GM12878 (cell line): Measurements from ENCODE around the gene PDLIM3. TPM values are rescaled to one million over a fixed set of nuclear protein-coding genes. Genes with fewer than 3 reads are reported as not detected.

Experiments used
- ATAC-seq: fragments of 200-7000 bp; cut with Tn5 transposase; 3 replicates; pipeline ENCODE4 v1.9.1; 2020; ENCODE audit warnings: mild to moderate bottlenecking, moderate library complexity
- BruUV-seq: library from RNA; stranded (reverse); fragments of 400-500 nt; replicated peaks from 2 replicates; lab custom pipeline; 2021; lab: Mats Ljungman, UMichigan
- CTCF ChIA-PET: fragments of 300-600 bp; sonication (Branson Sonifier 250); formaldehyde crosslinking; extraction: SDS; loops from one replicate; lab custom pipeline; 2021; ENCODE audit warnings: inconsistent platforms; lab: Yijun Ruan, JAX
- POLR2A ChIA-PET: fragments of 350-600 bp; formaldehyde crosslinking; extraction: SDS; loops from one replicate; lab custom pipeline; 2021; ENCODE audit warnings: inconsistent platforms; lab: Charles Lee
- RAD21 ChIA-PET: fragments of 300-600 bp; sonication (Branson Sonifier 250); formaldehyde crosslinking; loops from one replicate; lab custom pipeline; 2023; ENCODE audit warnings: antibody characterized with exemption; ENCODE audit not compliant: unreplicated experiment; lab: Charles Lee
- SMC1A ChIA-PET: fragments of 300-600 bp; sonication (Branson Sonifier 250); formaldehyde crosslinking; loops from one replicate; lab custom pipeline; 2023; ENCODE audit not compliant: unreplicated experiment, uncharacterized antibody; lab: Charles Lee
- DNase-seq: peaks from one replicate; pipeline ENCODE4 v3.0.0-alpha.2; 2011; ENCODE audit warnings: low read depth, low spot score
- FAIRE-seq: peaks from 3 replicates; lab custom pipeline; 2011; peaks lifted over from hg19 to GRCh38; lab: Jason Lieb, UNC
- H2AFZ ChIP-seq: 2 replicates; pipeline ENCODE4 v1.6.0; 2011; ENCODE audit warnings: low read depth, low read length, control low read depth; ENCODE audit not compliant: control insufficient read depth
- H3K27ac ChIP-seq: 2 replicates; pipeline ENCODE4 v1.5.1; 2011; ENCODE audit warnings: control low read depth; ENCODE audit not compliant: control insufficient read depth, insufficient read depth
- H3K27me3 ChIP-seq, 2 experiments: replicated peaks in 1 of 2; 2 replicates each; pipeline versions ENCODE4 v1.6.0 to v1.6.1; 2011; ENCODE audit warnings: low read length in 1 of 2; ENCODE audit not compliant: control insufficient read depth in 2 of 2, insufficient read depth in 2 of 2
- H3K36me3 ChIP-seq, 2 experiments: 2 replicates each; pipeline ENCODE4 v1.5.1; 2011; ENCODE audit warnings: low read length in 1 of 2; ENCODE audit not compliant: control insufficient read depth in 2 of 2, insufficient read depth in 2 of 2
- H3K4me1 ChIP-seq: 2 replicates; pipeline ENCODE4 v1.6.1; 2011; ENCODE audit warnings: mild to moderate bottlenecking, low read length, moderate library complexity, mixed read lengths; ENCODE audit not compliant: control insufficient read depth, insufficient read depth
- H3K4me2 ChIP-seq: 2 replicates; pipeline ENCODE4 v1.6.0; 2011; ENCODE audit warnings: control low read depth; ENCODE audit not compliant: control insufficient read depth, insufficient read depth
- H3K4me3 ChIP-seq: fragments of 200-600 bp; sonication (generic); 2 replicates; pipeline ENCODE4 v1.5.1; 2016
- H3K79me2 ChIP-seq: 2 replicates; pipeline ENCODE4 v1.6.0; 2011; ENCODE audit warnings: low read length; ENCODE audit not compliant: control insufficient read depth, insufficient read depth
- H3K9ac ChIP-seq: 2 replicates; pipeline ENCODE4 v1.8.0; 2011; ENCODE audit warnings: low read length, control low read depth, mixed read lengths; ENCODE audit not compliant: control insufficient read depth, insufficient read depth
- H3K9me3 ChIP-seq: replicated peaks from 3 replicates; pipeline ENCODE4 v1.5.1; 2011; ENCODE audit warnings: mild to moderate bottlenecking, low read length; ENCODE audit not compliant: control insufficient read depth, insufficient read depth
- H4K20me1 ChIP-seq: 2 replicates; pipeline ENCODE4 v1.6.0; 2011; ENCODE audit not compliant: control insufficient read depth, insufficient read depth
- IRF4 ChIP-seq: IDR thresholded peaks from 2 replicates; pipeline ENCODE4 v1.6.1; 2011; ENCODE audit warnings: low read depth, low read length
- NR2C2 ChIP-seq: IDR thresholded peaks from 2 replicates; pipeline ENCODE4 v1.6.1; 2011; ENCODE audit warnings: borderline replicate concordance, low read depth; ENCODE audit not compliant: control insufficient read depth, insufficient read length
- TBL1XR1 ChIP-seq: IDR thresholded peaks from 2 replicates; pipeline ENCODE4 v1.6.1; 2012; ENCODE audit warnings: low read depth, low read length, improper control_type of control experiment
- ZSCAN29 ChIP-seq: fragments of 450-650 bp; IDR thresholded peaks from 2 replicates; pipeline ENCODE4 v1.6.1; 2017; ENCODE audit warnings: mild to moderate bottlenecking, moderate library complexity
- WGBS: methylation state at CpG from one replicate; pipeline ENCODE4 v1.1.6; 2016; ENCODE audit warnings: low lambda C conversion rate; ENCODE audit not compliant: insufficient replicate concordance, insufficient coverage; ENCODE audit errors: missing lambda C conversion rate; 5-methylcytosine and 5-hydroxymethylcytosine counted together
- in situ Hi-C: fragments of 300-500 bp; cut with MboI; formaldehyde crosslinking; loops from 9 replicates; pipeline ENCODE4 v1.14.3; 2018; ENCODE audit warnings: mixed read lengths
- intact Hi-C: fragments of 100-400 bp; cut with micrococcal nuclease; formaldehyde crosslinking; loops from one replicate; pipeline ENCODE4 v1.14.2; 2022; ENCODE audit not compliant: unreplicated experiment
- polyA plus RNA-seq, 11 experiments: library from polyadenylated mRNA; depleted of rRNA in 4 of 11; unstranded in 6 of 11; stranded (reverse) in 5 of 11; fragments of >200 nt; fragmentation: Nextera tagmentation in 4 of 11; fragmentation: Illumina TruSeq in 1 of 11; extraction: Ambion mirVana in 4 of 11; extraction: Trizol in 1 of 11; gene quantifications; 1 replicate in 1 of 11; 2 replicates in 10 of 11; pipeline versions ENCODE4 v1.2.1 to v1.2.3, GENCODE V29; 2011 to 2016; ENCODE audit warnings: inconsistent platforms in 2 of 11, missing spikeins in 2 of 11, low read depth in 1 of 11
- total RNA-seq, 4 experiments: library from RNA; depleted of rRNA in 3 of 4; stranded (reverse); fragments of >200 nt in 3 of 4; fragmentation: Illumina TruSeq in 1 of 4; extraction: Trizol in 1 of 4; gene quantifications; 2 replicates each; pipeline versions ENCODE4 v1.2.1 to v1.2.3, GENCODE V29; 2013 to 2021
- TF ChIP-seq, protein P1 (sequence below): fragments of 450-650 bp; IDR thresholded peaks from 2 replicates; pipeline ENCODE4 v1.6.1; 2017; ENCODE audit warnings: mild to moderate bottlenecking
- TF ChIP-seq, protein P2 (sequence below): IDR thresholded peaks from 2 replicates; pipeline ENCODE4 v1.6.1; 2011; ENCODE audit warnings: mild to moderate bottlenecking, low read depth, low read length, moderate library complexity; ENCODE audit not compliant: insufficient replicate concordance
- TF ChIP-seq, protein P3 (sequence below): fragments of 450-650 bp; IDR thresholded peaks from 2 replicates; pipeline ENCODE4 v1.6.1; 2017; ENCODE audit warnings: borderline replicate concordance

Gene PDLIM3
- total and polyA plus RNA-seq, 10 of the 15 experiments (the other 5 are each of a cell fraction or from before 2014, with no cell fraction given): 0.04 to 0.43 (median 0.08) TPM; not detected in 7

DNA sequence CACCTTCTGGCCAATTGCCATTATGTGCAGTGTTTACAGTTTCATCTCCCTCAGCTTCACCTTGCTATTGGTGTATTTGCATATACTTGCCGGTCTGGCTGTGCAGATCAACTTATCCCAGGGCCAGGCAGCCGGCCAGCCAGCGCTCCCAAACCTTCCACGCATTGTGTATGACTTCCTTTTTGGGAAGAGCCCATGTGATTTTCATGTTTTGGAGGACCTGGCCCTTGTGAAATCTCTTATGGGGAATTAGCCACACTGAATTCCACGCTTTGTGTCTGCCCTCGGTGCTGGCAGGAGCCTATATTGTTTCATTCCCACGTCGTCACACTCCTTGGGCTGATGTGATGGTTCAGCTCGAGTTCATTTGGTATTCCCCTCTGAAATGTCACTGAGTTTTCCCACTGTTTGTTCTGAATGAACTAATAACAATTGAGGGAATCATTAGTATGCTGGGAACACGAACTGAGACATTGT, 6.0 kb upstream of the PDLIM3 start (continued):
- TF ChIP-seq, protein P1, sequence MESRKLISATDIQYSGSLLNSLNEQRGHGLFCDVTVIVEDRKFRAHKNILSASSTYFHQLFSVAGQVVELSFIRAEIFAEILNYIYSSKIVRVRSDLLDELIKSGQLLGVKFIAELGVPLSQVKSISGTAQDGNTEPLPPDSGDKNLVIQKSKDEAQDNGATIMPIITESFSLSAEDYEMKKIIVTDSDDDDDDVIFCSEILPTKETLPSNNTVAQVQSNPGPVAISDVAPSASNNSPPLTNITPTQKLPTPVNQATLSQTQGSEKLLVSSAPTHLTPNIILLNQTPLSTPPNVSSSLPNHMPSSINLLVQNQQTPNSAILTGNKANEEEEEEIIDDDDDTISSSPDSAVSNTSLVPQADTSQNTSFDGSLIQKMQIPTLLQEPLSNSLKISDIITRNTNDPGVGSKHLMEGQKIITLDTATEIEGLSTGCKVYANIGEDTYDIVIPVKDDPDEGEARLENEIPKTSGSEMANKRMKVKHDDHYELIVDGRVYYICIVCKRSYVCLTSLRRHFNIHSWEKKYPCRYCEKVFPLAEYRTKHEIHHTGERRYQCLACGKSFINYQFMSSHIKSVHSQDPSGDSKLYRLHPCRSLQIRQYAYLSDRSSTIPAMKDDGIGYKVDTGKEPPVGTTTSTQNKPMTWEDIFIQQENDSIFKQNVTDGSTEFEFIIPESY: no peak
- TF ChIP-seq, protein P2, sequence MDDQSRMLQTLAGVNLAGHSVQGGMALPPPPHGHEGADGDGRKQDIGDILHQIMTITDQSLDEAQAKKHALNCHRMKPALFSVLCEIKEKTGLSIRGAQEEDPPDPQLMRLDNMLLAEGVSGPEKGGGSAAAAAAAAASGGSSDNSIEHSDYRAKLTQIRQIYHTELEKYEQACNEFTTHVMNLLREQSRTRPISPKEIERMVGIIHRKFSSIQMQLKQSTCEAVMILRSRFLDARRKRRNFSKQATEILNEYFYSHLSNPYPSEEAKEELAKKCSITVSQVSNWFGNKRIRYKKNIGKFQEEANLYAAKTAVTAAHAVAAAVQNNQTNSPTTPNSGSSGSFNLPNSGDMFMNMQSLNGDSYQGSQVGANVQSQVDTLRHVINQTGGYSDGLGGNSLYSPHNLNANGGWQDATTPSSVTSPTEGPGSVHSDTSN: no peak
- TF ChIP-seq TBL1XR1: no peak
- no peak for TF ChIP-seq NR2C2
- TF ChIP-seq, protein P3, sequence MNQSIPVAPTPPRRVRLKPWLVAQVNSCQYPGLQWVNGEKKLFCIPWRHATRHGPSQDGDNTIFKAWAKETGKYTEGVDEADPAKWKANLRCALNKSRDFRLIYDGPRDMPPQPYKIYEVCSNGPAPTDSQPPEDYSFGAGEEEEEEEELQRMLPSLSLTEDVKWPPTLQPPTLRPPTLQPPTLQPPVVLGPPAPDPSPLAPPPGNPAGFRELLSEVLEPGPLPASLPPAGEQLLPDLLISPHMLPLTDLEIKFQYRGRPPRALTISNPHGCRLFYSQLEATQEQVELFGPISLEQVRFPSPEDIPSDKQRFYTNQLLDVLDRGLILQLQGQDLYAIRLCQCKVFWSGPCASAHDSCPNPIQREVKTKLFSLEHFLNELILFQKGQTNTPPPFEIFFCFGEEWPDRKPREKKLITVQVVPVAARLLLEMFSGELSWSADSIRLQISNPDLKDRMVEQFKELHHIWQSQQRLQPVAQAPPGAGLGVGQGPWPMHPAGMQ: no peak

DNA sequence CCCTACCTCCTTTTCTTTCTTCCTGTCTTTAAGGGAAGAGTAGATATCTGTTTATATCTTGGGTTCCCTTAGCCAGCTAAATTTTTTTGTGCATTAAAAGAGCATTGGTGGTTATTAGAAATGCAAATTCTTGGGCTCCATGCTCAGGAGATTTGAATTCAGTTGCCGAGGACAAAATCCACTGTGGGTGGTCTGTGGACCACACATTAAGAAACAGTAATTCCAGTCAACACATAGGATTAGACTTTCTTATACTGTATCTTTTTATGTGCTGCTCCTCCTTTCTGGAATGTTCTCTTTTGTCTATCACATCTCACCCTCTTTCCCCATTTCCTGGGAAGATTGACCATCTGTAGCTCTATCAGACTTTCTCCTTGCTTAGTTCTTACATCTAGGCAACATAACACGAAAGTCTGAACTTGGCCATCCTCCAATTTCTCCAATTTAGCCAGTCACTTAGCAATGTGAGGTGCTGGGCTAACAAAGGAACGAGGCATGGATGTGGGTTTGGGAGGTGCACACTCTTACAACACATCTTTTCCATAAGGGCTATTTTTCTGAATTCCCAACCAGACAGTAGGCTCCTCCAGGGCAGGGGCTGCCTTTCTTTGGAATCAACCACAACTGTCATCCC, 5.3 kb upstream of the PDLIM3 start:
- H3K36me3 ChIP-seq: no peaks in the 10 kb centered on the region
- FAIRE-seq: no peak
- in situ Hi-C loops: no loop called here
- no TSS peak for BruUV-seq
- DNase-seq: no peak
- CTCF ChIA-PET: no interaction called here
- no peaks in the 10 kb centered on the region for H3K4me1 ChIP-seq
- H3K4me2 ChIP-seq: no peak overlapping the region
- SMC1A ChIA-PET: no interaction called here
- 34% methylated on average over 3 of the region's 3 CpGs for WGBS
- no peaks in the 10 kb centered on the region; the same call in 2 of the 3 replicates for H3K9me3 ChIP-seq
- peaks cover 0 to 3% of the 10 kb centered on the region in 2 experiments; a peak in 3 of 4 replicates for H3K27me3 ChIP-seq
- RAD21 ChIA-PET: no interaction called here
- H3K9ac ChIP-seq: no peak overlapping the region
- no peak for ATAC-seq
- TF ChIP-seq ZSCAN29: no peak
- no peak for TF ChIP-seq IRF4
- H3K79me2 ChIP-seq: no peaks in the 10 kb centered on the region
- POLR2A ChIA-PET: no interaction called here
- H3K27ac ChIP-seq: no peak overlapping the region
- no peaks in the 10 kb centered on the region for H4K20me1 ChIP-seq
- intact Hi-C loops: no loop called here
- no peak overlapping the region for H3K4me3 ChIP-seq
- H2AFZ ChIP-seq: no peak overlapping the region
